Activated CD4-positive, alpha-beta T cell treated with anti-CD3 and anti-CD28 coated beads, Interleukin-10, Interleukin-2, amounts not matched to agents 100 ng/mL and 50 ng/mL, durations not matched to agents 16 hours and 8 hours (primary cell): ENCODE results near the gene ARL8A.

Experiments used
- DNase-seq: peaks from one replicate; pipeline ENCODE4 v3.0.0-alpha.2; 2020

ARL8A gene

DNA sequence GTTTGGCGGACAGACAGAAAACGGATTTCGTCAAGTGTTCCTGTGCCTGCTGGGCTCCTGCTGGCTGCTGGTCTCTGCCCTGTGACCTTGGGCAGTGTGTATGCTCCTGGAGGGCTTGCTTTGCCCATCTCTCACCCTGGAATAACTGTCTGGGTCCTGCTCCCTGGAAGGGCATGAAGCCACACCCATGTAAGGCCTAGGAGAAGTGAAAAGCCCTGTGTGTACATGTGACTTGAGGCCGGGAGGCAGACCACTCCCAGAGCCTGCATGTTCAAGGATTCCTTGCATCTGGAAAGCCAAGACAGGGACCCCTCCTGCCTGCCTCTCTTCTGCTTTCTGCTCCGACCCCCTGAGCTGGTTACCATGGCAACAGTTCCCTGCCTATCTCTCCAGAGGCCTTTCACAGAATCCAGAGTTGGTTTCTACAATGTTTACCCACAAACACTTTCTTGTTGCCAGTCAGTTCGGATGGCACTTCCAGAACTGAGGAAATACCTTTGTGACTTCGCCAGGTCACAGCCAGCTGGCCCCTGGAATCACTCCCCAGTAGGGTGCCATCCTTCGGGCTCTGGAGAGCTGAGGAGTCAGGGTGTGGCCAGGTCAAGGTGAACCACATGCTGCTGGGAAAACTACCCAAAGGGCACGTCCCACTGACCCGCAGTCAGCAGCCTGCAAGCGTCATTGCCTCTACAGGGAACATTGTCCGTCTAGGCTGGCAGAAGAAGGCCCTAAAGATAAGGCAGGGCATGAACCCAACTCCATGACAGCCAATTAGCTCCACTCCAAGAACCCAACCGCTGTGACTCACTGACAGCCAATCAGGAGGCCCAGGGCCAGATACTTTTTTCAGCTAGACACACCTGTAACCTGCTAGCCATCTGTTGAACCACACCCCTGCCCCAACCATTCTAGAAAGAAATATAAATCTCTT is 36.5 kb downstream of the ARL8A start:
- DNase-seq: no peak

GRCh38 chr1:202107321-202107761 is 37.2 kb downstream of the ARL8A start:
- DNase-seq: no peak

DNA sequence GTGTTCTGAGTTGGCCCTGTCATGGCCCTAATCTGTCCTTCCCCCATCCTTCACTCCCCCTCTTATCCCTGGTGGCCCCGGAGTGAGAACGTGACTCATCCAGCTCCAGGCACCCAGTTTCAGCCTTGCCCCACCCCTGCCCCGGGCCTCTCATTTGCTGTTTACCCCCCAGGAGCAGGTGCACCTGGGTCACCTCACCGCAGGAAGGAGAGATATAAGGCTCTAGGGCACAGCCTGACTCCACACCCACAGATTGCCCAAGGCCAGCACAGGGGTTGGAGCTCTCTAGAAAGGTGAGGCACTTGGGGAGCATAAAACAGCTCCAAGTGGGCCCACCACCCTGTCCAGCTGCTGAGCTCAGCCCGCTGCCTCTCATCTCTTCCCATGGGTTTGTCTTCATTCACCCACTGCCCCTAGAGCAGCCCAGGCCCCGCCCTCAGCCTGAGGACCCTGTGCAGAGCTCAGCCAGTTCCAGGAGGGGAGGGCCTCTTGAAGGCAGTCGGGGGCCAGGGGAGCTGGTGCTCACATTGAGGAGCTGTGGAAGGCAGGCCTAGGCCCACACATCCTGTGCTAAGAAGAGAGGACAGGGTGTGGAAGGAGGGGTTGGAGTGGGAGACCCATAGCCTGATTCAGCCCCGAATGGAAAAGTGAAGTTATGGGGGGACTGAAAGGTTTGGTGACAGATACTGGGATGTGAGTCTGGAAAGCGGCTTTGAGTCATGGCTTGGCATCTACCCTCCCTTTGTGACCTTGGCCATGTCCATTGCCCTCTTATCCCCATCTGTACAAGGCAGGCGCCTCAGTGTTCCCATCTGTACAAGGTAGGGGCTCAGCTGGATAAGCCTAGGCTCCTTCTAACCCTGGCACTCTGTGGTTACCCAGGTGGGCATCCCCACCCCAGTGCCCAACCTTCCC is 37.9 kb downstream of the ARL8A start:
- no peak for DNase-seq

- no peak for DNase-seq
Observed at GRCh38 chr1:202105571-202106339, 38.8 kb downstream of the ARL8A start.

DNA sequence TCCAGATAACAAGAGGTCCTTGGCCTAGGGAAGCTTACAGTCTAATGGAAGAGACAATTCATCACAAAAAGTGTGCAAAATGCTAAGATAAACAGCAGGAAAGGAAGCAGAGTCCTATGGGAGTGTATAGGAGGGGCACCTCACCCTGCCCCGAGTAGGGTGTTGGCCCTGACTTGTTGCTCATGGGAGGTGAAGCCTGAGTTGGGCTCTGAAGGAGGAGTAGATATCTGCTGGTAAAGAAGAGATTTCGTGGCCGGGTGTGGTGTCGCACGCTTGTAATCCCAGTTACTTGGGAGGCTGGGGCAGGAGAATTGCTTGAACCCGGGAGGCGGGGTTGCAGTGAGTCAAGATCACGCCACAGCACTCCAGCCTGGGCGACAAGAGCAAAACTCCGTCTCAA is 40.5 kb downstream of the ARL8A start:
- DNase-seq: no peak

DNA sequence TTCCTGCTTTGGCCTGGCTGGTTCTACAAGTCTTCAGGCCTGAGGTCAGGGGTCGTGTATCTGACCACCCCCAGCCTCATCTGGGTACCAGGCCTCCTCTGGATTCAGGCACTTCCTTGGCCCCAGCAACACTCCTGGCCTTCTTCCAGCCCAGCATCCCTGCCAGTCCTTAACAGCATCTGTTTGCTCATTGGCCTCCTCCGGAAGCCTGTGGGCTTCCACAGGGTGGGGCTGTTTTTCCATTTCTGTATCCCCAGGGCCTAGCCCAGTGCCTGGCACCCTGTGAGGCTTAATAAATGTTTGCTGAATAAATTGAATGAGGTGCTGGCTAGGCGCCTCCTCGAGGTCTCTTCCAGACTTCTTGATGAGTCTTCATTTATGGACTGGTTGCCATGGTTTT is 43.4 kb downstream of the ARL8A start:
- DNase-seq: no peak

DNA sequence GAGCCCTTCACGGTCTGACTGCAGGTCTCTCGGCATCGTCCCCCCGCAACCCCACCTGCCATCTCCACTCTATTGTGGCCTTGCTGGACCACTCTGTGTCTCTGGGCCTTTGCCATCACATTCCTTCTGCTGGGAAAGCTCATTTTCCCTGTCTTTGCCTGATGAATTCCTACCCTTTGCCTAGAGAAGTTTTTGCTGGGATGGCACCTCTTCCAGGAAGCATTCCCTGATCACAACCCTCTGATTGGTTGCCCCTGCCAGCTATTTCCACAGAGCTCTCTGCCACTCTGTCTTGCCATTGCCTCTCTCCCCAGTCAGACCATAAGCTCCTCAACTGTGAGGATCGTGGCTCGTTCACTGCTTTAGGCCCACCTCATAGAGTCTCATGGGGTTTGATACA is 50.7 kb downstream of the ARL8A start:
- DNase-seq: no peak

DNA sequence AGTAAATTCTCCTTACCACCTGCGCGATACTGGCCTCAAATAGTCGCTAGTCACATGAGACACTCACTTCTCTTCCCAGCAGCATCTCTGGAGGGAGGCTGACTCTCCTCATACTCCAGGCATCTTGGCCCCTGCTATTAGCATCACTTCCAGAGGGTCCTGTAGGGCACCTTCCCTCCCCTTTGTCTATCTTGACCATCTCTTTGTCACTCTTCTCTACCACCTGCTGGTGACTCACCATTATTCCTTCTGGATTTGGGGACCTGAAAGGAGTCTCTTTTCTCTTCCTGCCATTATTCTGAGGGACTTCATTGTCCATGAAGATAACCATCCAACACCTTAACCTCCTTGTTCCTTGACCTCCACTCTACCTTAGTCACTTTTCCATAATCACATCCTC is 53.5 kb downstream of the ARL8A start:
- no peak for DNase-seq

DNA sequence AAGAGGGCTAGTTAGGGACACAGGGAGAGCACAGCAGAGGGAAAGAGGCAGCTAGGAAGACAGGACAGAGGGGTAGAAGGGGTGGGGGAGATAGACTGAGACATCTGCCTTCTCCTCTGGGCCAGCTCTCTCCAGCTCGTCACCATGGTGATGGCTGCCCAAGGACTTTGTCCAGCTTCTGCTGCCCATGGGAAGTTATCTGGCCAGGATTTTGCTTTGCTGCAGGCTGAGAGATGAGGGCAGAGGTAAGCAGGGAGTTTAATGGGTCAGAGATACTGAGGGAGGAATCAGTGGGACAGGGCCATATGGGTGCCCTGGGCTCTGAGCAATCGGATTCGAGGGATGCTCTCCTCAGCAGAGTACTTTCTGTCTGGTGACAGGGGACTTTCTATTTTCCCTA is 56.3 kb downstream of the ARL8A start:
- DNase-seq: no peak

DNA sequence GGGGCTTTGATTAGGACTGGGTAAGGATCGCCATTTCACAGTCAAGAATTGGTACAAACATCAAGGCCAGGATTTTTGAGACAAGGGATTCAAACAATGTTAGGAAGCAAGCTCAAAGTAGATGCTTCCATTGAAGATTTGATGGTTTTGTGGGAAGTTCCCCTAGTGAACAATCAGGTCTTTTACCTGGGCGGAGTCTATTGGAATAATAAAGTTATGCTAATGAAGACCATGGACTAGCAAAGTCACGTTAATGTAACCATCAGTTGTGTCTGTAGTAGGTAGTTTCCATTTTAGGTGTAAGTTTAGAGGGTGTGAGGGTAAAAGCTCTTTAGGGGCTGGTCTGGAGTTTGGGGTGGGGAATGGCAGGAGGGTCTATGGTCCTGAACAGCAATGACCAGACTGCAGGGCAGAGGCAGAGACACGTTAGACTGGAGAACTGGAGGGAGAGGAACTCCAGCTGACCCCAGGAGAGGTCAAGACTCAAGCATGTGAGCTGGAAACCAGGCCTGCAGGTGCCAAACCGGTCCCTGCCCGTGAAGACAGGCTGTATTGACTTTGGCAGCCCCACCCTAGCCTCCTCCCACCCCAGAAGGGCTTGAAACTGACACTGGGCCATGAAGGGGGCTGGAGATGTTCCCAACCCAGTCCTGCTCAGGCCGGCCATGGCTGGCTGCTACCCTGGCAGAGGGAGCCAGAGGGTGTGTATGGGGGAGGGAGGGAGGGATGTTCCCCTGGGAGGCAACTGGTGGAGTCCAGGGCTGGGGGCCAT is 57.8 kb downstream of the ARL8A start:
- DNase-seq: no peak

DNA sequence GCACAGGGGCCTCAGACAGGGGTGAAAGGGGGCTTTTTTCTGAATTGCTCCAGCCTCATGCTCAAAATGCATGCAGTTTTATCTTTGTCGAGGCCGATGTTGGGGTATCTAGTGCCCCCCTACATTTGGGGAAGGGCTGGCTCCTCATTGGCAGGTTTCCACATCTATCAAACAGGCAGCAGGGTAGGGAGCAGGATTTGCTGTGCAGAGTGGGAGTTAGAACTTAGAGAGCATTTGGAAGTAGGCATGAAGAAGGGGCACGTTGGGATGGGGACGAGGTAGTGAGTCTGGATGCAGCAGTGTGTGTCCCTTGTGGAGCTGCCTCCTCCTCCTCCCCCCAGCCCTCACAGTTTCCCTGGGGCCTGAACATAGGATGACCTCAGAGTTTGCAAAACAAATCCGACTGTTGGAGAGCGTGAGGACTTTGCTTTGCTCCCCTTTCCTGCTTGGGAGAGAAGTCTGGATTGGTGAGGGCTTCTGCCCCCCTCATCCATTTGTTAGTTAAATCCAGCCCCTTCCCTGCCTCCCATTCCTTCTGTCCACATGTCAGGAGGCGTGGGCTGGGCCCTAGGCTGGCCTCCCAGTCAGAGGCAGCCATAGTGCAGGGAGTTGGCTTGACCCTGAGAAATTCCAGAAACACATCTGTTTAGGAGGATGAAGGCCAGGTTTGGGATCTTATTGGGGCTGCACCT is 58.7 kb downstream of the ARL8A start:
- DNase-seq: no peak

GRCh38 chr1:202084791-202085681 is 59.5 kb downstream of the ARL8A start:
- DNase-seq: no peak
